HG03095 (cell line): Measurements from ENCODE around the gene ATG12.
"Not testable (repeated sequence)": the region's sequence is repeated elsewhere in the genome, so short reads cannot be mapped to it uniquely, and the experiment has no call there.

ENCODE experiments used
- ATAC-seq: cut with Tn5 transposase; IDR thresholded peaks from one replicate; pipeline ENCODE4 v1.9.1; 2021; ENCODE audit warnings: moderate library complexity; ENCODE audit not compliant: unreplicated experiment

ATG12 gene

DNA sequence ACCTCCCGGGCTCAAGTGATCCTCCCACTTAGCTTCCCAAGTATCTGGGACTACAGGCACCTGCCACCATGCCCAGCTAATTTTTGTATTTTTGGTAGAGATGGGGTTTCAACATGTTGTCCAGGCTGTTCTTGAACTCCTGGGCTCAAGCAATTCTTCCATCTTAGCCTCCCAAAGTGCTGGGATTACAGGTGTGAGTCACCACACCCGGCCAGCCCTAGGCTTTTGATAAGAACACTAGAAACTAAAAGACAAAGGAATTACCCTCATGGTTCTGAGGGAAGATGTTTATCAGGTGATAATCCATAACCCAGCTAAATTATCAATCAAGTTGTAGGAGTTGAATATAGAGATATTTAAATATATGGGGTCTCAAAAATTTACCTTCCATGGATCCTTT lies 33.3 kb downstream of the ATG12 start:
- not testable (repeated sequence) for ATAC-seq

DNA sequence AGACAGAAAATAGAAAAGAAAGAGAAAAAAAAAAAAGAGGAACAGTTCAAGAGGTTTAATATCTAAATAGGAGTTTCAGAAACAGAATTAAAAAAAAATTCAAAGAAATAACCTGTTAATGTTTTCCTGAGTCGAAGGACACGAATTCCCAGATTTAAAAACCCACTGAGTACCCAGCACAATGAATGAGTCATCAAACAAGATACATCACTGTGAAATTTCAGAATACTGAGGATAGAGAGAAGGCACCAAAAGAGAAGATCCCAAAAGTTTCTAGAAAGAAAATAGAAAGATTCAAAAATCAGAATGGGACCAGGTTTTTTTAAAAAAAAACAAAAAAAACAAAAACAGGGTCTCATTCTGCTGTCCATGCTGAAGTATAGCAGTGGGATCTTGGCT lies 33.7 kb downstream of the ATG12 start:
- ATAC-seq, result no peak

DNA sequence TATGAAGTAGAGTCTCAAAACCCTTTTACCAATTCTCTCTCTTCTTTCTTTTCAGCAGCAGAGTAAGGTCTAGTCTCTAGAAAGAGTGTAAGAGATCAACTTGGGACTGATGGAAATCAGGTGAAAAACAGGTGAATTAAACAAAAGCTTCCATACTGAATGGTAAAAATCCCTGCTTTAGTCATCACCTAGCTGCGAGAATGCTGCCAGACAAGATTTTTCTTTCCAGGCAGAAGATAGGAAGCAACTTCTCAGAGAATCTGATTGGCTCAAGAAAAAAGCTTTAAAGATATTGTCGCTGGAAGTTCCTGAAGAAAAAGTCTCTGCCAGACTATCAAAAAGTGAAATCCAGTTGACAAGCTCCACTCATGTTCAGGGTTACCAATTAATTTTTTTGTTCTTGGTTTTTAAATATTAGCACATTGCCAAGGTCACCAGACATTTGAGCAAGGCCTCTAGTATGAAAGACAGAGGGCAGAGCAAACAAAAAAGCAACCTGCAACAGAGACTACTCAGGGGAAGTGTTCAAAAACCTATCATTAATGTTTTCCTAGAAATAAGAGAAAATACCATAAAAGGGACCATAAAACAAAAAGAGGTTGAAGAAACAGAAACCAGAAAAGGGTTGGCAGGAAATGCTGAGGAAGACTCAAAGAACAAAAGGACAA lies 34.2 kb downstream of the ATG12 start:
- ATAC-seq, result no peak

DNA sequence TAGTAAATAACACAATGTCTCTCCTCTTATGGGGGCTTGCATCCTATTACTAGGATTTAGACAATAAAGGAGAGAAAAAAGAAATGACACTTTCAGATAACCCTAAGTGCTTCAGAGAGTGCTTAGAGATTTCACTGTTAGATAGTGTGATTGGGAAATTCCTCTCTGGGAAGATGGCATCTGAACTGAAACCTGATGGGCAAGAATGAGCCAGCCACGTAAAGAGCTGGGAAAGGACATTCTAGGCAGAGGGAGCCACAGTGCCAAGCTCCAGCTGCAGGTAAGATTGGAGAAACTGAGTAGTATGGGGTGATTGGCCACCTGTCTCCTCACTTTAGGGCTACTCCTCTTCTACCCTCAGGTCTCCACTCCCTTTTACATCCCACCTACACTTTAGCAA lies 39.4 kb downstream of the ATG12 start:
- no peak for ATAC-seq

DNA sequence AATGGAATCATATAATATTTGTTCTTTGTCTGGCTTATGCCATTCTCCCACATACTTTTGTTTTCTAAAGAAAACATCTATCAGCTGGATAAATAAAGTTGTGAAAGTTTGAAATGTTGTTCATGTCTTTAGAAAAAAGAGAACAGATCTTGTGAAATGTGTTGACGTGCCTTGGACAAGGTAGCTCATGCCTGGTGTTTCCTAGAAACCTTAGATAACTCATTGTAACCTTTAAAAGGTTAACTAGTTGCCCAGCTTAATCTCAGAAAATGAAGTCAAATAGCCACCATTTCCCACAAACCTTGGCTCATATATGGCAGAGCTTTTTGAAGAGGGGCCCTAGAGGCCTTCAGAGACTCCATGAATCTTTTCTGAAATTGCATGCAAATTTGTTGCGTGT lies 40.2 kb downstream of the ATG12 start:
- no peak for ATAC-seq

DNA sequence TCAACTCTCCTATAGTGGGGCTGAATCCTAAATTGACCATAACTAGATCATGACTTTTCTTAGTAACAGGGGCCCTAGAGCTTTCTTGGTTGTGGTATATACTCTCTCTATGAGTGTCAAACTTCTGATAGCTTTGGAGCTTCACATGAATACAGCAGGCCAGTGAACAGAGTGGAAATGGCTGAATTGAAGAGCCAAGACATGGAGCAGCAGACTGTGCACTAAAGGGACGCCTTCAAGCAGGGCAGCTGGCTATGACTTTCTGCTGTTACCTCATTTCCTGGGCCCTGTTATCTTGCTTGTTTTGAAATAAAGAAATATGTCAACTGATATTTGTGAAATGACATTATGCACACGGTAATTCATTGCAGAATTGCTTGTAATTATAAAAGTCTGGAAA lies 41.3 kb downstream of the ATG12 start:
- ATAC-seq, result no peak

DNA sequence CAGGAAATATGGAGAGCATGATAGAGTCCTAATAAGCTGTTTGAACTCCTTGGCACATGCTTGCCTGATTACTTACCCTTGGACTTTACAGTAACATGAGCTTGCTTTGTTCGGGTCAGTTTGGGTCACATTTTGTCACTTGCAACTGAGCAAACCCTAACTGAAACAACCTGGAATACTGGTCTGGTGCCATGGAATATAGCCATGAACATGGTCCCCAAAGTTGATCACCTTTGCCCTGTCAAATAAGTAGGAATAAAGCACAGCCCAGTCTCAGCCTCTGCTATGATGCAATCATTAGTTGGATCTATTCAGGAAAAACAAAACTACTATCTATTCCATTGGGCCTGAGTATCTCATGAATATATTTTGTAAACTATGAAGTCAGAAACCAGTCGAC lies 43.1 kb downstream of the ATG12 start:
- ATAC-seq, result no peak

DNA sequence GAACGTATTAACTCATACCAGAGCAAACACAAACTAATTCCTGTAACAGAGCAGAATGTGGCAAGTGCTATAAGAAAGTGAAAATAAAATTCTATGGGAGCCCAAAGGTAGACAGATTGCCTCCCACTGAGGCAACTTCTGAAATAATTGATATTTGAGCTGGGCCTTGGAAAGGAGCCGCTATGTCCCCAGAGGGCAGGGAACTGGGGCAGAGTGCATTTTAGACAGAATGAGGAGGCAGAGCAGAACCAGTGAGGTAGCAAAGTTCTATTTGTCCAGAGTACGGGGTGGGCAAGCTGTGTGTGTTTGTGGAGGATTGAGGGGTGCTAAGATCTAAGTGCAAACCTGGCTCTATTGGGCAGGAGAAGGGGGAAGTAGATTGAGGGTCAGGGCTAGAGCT lies 44.7 kb downstream of the ATG12 start:
- no peak for ATAC-seq

DNA sequence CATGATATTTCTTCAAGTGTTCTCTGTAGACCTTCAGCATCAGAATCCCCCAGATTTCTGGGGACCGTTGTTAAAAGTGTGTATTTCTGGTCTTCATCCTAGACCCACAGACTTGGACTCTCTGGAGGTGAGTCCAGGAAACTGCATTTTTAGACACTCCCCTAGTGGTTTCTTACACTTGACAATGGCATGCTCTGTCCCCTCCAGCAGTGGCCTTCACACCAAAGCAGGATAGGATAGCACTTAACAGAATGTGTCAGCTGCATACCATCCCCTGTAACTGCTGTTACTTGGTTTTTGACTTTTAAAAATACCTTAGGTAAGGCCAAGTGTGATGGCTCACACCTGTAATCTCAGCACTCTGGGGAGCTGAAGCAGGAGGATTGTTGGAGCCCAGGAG lies 45.7 kb downstream of the ATG12 start:
- ATAC-seq, result no peak

DNA sequence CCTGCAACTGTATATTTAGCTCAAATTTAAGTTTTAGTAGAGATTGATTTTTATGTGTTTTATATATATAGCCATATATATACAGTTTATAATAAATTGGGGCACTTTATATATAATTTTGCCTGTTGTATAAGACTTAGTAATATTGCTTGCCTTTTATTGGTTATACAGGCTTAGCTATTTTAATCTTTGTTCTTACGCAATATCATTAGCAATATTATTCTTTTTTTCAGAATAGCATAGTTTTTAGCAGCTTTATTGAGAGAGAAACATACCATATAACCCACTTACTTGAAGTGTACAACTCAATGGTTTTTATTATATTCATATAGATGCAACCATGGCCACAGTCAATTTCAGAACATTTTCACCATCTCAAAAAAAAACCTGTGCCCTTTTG lies 52.9 kb downstream of the ATG12 start:
- no peak for ATAC-seq

DNA sequence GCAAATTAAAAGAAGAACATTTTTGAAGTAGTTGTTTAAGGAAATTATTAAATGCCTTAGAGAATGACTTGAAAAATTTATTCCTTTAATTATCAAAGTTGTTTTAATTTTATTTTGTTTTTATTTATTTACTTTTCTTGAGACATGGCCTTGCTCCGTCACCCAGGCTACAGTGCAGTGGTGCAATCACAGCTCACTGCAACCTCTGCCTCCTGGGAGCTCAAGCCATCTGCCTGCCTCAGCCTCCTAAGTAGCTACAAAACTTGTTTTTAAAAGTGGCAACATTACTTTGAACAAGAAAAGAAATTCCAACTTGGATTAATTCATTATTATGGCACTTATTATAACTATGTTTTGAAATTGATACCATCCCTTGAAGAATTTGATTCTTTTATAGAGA lies 53.9 kb downstream of the ATG12 start:
- no peak for ATAC-seq

DNA sequence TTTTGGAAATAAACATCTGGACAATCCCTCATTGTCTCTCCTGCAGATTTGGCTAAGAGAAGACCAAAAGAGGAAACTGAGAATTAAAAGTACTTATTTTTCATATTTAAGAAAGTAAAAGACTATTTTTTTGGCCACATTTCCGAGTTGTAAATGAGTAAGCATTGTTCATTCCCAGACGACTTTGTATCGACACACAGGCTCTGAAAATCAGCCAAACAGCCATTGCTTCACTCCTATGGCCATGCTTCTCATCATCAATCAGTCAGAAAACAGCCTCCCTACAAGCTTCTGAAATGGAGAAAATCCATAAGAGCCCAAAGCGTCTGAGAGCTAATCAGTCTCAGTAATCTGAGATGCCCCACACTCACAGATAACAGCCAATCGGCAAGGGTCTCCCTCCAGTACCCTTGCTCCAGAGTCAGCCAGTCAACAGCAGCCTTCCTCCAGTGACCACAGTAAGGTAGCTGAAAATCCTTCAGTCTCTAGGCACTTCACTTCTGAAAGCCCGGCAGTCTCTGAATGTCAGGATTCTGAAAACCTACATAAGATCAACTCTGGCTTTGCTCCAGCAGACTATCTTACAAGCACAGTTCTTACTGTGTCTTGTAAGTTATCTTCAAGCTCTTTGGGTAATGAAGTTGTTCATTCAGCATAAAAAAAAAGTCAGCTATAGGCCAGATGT lies 55.8 kb downstream of the ATG12 start:
- no peak for ATAC-seq

DNA sequence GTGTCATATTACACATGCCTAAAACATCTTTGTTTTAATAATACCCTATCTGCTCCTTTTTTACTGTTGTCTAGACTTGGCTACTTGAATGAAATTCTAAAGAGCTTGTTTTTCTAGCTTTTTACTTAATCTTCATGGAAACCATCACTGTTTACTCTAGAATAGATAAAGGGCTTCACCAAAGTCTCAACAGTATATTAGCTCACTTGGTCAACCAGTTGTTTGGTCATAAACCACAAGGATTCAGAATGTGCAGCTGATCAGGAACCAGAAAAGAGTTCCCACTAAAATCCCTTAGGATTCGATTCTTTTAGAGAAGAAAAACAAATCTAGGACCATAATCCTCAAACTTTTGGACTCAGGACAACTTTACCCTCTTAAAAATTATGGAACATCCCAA lies 62.9 kb downstream of the ATG12 start:
- no peak for ATAC-seq
